HG02870 (cell line): Measurements from ENCODE around the gene WNT9A.

Experiments
- ATAC-seq: cut with Tn5 transposase; IDR thresholded peaks from one replicate; pipeline ENCODE4 v1.9.1; 2021; ENCODE audit warnings: mild to moderate bottlenecking, moderate library complexity; ENCODE audit not compliant: unreplicated experiment

The WNT9A gene

DNA sequence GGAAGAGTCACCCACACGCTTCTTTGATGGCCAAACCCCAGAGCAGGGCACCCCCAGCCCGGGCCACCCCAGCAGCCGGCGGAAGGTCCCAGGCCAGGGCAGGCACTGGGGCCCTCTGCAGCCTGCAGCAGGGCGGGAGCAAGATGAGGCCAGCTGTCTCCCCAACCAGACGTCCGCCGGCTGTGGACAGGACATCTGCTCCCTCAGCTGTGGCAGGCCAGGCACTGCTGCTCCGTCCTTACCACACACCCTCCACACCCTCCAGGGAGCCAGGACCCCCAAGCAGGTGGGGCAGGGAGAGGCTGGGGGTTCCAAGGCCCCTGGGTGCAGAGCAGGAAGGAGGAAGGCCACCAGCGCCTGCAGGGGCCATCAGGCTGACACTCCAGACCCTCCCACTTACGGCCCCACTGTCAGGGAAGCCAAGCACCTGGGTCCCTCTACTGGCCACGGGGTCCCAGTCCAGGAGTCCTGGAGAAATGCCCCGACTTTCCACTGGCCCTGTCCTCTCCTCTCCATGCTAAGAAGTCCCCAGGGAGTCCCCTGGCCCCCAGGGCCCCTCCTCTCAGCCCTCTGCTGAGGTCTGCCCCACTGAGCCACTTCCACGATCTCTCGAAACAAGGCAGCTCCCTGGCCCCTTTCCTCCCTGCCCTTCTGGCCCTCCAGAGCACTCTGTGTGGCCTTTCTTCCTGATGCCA, 5.6 kb downstream of the WNT9A start:
- ATAC-seq = no peak

DNA sequence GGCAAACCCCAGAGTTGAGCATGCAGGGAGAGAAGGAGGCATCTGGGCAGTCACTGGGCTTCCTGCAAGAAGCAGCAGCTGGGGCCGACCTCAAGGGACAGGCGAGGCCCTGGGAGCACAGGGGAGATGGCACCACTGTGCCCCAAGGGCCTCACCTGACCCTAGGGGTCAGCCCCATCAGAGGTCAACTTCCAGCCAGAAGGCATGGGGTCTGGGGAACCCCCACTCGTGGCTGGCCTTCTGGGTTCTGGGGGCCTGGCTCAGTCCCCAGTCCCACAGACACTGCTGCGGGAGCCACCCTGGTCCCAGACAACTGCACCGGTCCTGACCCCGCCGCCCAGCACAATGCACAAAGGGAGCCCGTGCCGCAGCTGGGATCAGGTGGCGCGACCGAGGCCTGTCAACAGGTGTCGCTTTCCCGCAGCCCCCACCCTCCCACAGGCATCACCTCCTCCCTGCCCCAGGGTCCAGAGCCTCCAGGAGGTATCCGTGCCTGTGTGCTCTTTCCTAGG, 6.2 kb downstream of the WNT9A start:
- ATAC-seq = no peak

DNA sequence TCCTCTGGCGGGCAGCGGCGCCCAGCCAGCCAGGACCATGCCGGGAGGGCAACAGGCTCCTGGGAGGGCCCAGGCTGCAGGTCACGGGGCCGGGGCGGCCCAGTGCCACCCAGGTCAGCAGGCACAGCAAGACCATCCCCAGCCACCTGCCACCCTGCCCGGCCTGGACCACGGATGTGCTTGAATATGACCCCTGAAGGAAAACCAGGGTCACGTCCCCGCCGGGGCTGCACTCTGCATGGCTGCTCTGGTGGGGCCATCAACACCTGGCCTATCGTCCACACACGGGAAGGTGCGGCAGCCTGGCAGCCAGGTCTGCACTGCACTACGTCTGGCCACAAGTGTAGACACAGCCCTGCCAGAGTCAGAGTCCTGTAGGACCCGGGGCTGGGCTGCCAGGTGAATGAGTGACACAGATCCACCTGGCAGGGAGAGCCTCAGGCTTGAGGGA, 6.9 kb downstream of the WNT9A start:
- ATAC-seq = no peak

DNA sequence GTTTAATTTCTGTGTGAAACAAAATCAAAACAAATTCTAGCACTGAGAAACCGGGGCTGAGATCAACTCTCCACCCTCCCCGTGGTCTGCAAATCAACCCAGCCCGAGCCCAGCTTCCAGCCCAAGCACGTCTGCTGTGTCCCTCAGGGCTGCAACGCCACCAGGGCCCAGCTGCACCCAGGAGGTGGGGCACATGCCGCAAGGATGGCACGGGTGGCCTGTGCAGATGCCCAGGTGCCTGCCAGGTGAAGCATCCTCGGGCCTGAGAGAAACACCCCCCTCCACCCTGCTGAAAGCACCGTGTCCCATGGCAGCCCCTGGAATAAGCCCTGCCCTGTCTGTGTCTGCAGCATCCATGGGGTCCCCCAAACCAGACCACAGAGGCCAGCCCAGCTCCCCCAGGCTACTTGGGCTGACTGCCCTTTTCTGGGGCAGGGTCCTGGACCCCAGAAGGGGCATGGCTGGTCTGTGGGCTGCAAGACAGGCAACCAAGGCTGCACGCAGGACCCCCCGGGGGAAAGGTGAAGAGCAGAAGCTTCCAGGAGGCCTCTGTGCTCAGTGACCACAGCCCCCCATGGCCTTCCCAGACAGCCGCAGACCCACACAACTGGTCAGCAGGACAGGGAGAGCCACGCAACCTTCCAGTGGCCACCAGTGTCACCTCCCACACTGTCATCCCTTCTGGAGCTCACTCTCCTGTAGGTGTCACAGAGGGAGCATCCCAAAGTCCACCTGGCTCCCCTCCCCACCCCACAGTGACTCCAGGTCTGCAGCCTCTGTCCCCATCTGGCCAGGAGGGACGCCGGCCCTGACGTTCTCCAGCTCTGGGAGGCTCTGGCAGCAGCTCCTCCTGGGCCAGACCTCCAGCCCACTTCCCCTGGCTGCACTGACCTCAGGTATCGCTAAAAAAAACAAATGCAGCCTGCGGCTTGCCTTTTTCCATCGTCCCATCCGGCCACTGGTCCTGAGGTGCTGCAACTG, 7.7 kb downstream of the WNT9A start:
- no peak for ATAC-seq

DNA sequence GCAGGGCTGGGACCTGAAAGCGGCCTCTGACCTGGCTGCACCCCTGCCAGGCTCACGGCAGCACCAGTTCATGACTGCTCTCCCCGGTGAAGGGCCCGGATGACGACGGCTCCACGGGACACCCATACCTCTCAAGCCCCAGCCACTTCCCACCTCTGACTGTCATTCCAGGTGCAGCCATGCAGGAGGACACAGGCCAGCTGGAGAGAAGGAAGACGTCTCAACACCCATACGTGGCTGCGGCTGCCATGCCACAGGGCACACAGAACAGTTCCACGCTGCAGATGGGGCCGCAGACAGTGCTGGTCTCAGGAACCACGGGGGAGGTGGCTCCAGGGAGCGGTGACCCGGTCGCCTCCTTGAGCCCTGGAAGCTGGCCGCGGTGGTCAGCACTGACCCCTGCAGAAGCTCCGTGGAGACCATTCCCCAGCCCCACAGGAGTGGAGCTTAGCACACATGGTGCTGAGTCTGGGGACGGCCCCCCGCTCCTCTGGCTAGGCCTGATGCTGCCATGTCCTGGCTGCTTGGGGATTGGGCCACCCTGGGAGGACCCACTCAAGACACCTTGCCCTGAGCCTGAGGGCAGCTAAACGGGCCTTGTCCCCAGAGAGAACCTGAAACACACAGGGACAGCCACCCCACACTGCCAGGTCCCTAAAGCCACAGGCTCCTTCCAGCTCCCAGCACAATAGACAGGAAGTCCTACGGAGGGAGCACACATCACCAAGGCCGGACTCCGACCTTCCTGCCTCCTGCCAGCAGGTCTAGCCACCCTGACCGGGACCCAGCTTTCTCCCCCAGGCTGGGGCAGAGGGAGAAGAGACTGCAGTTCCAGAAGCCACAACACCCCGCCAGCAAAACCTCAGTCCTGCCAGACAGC, 8.6 kb downstream of the WNT9A start:
- no peak for ATAC-seq

DNA sequence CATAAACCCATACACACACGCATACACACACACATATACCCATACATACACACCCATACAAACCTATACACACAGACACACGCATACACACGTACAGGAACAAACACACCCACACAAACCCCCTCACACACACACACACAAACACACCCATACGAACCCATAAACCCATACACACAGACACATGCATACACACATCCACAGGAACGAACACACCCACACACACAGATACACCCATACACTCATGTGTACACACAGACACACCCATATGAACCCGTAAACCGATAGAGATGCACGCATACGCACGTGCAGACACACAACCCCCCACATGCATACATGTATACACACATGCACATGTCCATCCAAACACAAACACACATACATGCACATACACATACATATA, 9.5 kb downstream of the WNT9A start:
- ATAC-seq = no peak

DNA sequence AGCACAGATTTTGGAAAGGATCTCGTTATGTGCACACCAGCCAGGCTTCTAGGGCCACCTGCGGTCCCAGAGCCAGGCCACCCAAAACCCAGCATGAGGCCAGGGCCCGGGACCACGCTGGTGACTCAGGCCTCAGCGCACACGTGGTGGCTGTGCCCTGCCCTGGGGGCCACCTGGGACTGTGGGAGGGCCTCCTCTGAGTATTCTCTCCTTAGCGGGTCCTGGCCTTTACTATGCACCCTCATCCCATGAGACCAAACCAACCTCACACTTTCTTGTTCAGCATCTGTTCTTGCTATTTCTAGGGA, 9.9 kb downstream of the WNT9A start:
- ATAC-seq = no peak

DNA sequence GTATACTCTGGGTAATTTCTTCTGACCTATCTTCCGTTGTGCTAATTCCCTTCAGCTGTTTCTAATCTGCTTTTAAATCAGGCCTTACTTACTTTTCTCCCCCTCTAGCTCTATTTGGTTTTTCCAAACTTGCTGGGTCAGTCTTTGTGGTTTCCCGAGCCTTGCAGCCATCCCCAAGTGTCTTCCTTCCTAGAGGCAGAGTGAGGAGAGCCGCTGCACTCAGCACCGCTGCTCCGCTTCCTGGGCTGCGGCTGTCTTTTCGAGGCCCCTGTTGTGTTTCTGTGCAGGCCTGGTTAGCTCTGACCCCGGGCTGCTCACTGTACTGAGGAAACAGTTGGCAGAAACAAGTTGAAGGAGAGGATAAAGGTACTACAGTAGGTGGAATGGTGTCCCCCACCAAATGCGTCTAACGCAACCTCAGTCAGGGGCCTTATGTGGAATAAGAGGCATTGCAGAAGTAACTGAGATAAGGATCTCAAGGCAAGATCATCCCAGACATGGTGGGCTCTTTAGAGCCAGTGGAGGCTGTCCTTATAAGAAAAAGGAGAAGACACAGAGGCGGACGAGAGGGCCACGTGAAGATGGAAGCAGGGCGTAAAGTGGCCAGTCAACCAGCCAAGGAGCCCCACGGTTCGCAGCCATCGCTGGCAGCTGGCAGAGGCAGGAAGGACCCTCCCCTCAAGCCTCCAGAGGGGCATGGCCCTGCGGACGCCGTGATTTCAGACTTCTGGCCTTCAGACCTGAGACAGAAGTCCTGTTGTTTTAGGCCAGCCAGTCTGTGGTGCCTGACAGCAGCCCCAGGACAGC, 10.5 kb downstream of the WNT9A start:
- ATAC-seq = no peak

DNA sequence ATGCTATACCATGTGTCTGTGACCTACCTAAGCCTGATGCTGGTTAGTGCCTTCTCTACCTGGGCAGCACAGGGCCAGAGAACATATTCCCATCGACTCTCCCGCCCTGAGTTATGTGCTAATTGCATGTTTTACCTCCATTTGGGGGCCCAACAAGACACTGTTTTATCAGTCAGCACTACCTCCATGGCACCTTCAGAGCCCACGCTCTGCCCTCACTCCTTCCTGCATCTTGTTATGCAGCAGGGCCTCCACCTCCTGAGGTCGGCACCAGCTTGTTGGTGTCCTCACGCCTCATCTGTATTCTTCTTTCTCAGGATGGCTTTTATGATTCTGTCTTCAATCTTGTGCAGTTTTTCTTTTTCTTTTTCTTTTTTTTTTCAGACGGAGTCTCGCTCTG, 11.9 kb downstream of the WNT9A start:
- no peak for ATAC-seq

DNA sequence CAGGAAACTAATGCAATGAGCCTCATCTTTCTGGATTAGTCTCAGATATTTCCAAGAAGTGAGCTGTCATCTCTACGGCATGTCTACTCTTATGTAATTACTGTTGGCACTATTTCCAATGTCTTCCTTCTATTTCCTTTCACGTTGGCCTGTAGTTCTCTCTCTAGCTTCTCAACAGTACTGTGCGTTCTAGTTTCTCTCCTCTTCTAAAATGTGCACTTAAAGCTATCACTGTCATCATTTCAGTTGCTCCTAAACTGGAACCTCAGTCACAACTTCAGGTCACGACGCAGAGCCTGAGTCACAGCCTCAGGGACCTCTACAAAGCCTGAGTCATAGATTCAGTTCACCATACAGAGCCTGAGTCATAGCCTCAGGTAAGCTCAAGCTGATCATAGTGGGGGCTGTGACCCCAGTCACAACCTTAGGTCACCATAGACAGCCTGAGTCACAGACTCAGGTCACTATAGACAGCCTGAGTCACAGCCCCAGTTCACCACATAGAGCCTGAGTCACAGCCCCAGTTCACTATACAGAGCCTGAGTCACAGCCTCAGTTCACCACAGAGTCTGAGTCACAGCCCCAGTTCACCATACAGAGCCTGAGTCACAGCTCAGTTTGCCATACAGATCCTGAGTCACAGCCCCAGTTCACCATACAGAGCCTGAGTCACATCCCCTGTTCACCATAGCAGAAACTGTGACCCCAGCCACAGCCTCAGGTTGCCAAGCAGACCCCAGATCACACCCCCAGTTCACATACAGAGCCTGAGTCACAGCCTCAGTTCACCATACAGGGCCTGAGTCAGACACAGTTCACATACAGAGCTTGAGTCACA, 13.0 kb downstream of the WNT9A start:
- ATAC-seq = no peak

DNA sequence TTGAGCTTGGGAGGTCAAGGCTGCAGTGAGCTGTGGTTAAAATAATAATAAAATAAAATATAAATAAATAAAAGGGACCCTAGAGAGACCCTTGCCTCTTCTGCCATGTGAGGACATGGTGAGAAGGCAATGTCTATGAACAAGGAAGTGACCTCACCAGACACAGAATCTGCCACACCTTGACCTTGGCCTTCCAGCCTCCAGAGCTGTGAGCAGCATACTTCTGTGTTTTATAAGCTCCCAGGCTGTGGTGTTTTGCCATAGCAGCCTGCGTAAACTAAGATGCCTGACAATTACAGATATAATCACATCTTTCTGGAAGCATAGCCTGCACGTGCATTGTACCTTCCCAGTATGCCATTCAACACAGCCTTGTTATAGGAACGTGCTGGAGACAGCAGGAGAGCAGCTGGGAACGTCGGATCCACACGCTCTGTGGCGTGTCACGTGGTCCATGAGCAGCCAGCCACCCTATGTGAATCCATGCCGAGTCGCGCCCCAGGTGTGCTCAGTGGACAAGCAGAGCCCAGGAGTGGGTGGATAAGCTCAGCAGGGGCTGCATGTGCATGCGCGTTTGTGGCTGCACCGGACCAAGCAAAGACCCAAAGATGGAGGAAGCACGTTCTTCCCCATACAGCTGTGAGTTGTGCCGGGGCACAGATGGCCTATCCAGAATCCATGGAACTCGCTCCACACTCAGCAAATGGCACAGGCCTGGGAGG, 17.8 kb downstream of the WNT9A start:
- no peak for ATAC-seq

DNA sequence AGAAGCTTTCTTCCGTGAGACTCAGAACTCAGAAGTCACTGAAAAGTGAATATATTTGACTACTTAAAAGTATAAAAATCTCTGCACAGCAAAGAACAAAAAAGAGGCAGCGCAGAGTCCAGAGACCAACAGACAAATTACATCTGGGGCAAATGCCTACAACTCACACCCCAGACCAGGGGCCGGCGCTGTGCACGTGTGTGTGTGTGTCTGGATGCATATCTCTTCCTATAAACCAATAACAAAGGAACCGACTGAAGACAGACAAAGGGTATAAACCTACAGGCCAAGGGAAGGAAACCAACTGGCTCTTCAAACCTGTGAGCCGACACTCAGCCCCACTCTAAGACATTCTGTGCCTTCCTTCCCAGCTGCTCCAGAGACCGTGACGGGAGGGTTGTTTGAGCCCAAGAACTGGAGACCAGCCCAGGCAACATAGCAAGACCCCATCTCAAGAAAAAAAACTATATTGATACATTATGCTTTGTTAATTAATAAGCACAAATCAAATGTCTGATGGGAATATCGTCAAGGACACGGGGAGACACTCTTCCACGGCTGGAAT, 18.8 kb downstream of the WNT9A start:
- no peak for ATAC-seq

DNA sequence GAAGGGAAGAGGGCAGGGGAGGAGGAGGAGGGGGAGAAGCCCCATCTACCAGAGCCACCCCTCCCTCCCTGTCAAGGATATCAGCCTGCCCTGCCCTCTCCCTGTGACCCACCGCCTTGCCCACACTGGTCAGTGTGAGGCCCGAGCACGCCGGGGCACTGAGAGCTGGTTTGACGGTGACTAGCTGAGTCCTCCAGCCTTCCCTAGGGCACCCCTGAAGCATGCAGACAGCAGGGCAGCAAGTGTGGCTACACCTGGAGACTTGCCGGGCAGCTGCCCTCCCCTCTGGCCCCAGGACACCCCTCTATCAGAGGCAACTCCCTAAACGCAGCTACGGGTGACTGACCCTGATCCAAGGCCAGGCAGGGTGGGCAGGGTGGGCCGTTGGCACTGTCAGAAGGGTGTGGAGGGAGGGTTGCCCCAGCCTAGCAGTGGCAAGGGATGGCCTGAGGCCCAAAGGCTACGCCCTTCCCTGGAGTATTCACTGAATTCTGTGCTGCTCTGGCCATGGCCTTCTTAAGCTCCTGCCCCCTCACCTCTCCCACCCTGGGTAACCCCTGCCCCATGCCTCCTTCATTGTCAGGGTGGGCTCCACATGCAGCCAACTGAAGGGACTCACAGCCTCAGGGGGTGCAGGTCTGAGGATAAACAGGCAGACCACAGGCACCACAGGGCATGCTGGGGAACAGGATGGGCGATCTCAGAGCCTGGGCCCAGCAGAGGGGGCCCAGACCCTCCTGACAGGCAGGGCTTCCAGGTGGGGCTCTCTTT, 19.6 kb downstream of the WNT9A start:
- ATAC-seq = no peak

DNA sequence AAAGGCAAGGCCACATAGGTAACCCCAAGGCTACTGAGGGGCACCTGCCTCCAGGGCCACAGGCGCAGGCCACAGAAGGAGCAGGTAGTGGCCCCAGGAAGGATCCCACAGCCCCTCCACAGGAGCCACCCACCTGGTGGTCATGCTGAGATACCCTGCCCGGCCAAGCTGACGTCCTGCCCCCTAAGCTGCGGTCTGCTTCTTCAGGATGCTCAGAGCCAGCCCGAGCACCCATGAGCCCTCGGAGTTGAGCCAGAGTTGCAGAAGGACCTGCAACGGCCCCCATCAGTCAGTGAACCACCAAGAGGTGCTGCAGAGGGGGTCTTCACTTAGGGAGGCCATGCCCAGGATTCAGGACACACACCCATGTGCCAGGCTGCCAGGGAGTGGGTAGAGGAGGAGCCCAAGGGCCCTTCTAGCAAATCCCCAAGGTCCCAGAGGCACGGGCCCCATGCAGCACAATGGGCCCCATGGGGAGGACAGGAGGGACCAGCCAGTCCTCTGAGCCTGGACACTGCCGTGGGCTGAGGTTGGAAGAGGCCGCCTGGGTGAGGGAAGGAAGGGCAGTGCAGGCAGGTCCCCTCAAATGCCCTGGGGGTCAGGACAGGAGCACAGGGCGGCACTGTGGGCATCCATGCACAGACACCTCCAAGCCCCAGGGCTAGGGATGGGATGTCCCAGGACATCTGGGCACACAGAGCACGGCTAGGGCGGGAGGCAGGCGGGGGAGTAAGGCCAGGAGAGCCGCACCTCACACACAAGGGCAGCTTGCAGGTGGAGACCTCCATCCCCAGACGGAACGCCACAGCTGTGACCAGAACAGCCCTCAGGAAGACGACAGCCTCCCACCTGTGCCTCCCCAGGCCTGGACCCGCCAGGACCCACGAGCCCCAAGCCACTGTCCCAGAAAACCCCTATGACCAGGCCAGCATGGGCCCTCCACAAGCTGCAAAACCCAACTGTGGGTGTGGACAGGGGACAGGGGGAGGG, 20.5 kb downstream of the WNT9A start:
- ATAC-seq = no peak

DNA sequence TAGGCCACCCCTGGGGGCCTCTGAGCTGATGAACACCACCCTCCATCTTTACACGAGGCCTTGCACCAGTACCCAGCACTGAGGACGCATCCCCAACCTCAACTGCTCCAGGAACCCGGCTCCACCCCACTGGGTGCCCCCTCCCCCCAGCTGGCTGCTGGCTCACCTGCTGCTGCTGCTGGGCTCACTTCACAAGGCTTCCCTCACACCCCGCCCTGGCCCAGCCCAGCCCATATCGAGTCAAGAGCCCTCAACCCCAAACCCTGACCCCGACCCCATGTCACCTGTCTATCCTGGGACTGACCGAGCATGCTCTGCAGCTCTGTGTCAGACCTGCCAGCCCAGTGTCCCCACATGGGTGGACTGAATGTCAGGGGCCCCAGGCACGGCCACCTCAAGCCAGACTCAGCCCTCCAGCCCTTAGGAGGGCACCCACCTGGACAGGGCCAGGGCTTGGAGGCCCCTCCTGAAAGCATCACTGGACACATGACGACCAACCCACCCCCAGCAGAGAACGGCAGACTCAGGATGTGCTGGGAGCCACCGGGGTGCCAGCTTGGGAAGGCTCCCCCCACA, 21.4 kb downstream of the WNT9A start:
- no peak for ATAC-seq

DNA sequence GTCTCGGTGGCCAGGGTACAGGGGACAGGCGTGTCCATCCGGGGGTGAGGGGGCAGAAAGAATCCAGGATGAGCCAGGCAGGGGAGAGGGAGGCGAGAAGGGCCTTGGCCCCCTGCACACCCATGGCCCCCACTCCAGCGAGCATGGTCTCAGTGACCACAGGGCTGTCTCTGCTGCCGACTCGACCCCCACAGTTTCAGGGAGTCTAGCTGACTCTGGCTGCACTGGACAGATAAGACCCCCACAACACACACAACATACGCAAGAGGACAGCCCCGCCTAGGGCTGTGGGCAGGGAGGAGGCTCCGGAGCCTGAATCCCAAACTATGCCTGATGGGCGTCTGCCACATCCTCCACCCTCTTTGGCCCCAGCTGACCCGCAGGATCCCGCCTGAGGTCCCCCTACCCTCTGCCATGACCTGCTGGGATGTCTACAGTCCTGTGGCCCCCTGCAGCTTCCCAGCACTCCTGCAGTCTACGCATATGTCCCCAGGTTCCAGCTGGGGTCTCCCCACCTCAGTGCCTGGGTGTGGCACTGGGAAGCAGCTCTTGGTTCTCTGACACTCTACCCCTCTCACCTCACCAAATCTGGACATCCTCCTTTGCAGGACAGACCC, 22.0 kb downstream of the WNT9A start:
- no peak for ATAC-seq
